SU-DHL-6 (cell line): ENCODE results near the gene SMIM32.

Experiments
- H2AFZ ChIP-seq: fragments of 200-600 bp; sonication (generic); 2 replicates; pipeline ENCODE4 v1.6.1; 2014; ENCODE audit warnings: low read depth, mild to moderate bottlenecking, moderate library complexity, mixed read lengths, antibody characterized with exemption, low read length; ENCODE audit not compliant: severe bottlenecking
- H3F3A ChIP-seq: fragments of 200-600 bp; shearing (Covaris generic); 2 replicates; pipeline ENCODE4 v1.6.0; 2016; ENCODE audit warnings: antibody characterized with exemption, mild to moderate bottlenecking; ENCODE audit not compliant: insufficient read depth
- H3K27ac ChIP-seq: fragments of 200-600 bp; sonication (generic); 2 replicates; pipeline ENCODE4 v1.5.1; 2016; ENCODE audit warnings: low read depth, mild to moderate bottlenecking, low read length, moderate library complexity, mixed read lengths
- H3K27me3 ChIP-seq: fragments of 200-600 bp; sonication (generic), shearing (Covaris generic); 2 replicates; pipeline ENCODE4 v1.6.0; 2014; ENCODE audit warnings: mild to moderate bottlenecking, low read length
- H3K36me3 ChIP-seq: fragments of 200-600 bp; sonication (generic); 2 replicates; pipeline ENCODE4 v1.6.1; 2014; ENCODE audit warnings: mild to moderate bottlenecking, low read length, mixed read lengths
- H3K4me2 ChIP-seq: fragments of 300-600, 200-600 bp; shearing (Covaris generic), sonication (generic); 2 replicates; pipeline ENCODE4 v1.6.0; 2014; ENCODE audit warnings: low read length, low read depth, mild to moderate bottlenecking; ENCODE audit not compliant: poor library complexity, severe bottlenecking
- H3K4me3 ChIP-seq: fragments of 200-600 bp; sonication (generic); 2 replicates; pipeline ENCODE4 v1.5.1; 2014; ENCODE audit warnings: antibody characterized with exemption, low read length, mild to moderate bottlenecking, mixed read lengths; ENCODE audit not compliant: insufficient read depth, poor library complexity, severe bottlenecking
- H3K79me2 ChIP-seq: fragments of 200-600 bp; sonication (generic); 2 replicates; pipeline ENCODE4 v1.6.1; 2014; ENCODE audit warnings: mild to moderate bottlenecking, low read length, moderate library complexity; ENCODE audit not compliant: insufficient read depth
- H3K9ac ChIP-seq: fragments of 200-600 bp; sonication (generic); 2 replicates; pipeline ENCODE4 v1.7.0; 2014; ENCODE audit warnings: mild to moderate bottlenecking, low read length
- H3K9me2 ChIP-seq: fragments of 200-600 bp; sonication (generic); replicated peaks from 2 replicates; pipeline ENCODE4 v1.6.1; 2014; ENCODE audit warnings: low read length; ENCODE audit not compliant: insufficient read depth
- H3K9me3 ChIP-seq: fragments of 200-600 bp; sonication (generic); 2 replicates; pipeline ENCODE4 v1.6.1; 2014; ENCODE audit warnings: low read length, mixed read lengths; ENCODE audit not compliant: insufficient read depth
- H4K20me1 ChIP-seq: fragments of 200-600 bp; sonication (generic); 2 replicates; pipeline ENCODE4 v1.6.1; 2014; ENCODE audit warnings: low read depth, mild to moderate bottlenecking, antibody characterized with exemption, low read length, moderate library complexity, mixed read lengths
- CTCF ChIP-seq: fragments of 200-600 bp; sonication (generic); IDR thresholded peaks from one replicate; pipeline ENCODE4 v1.5.1; 2017; ENCODE audit warnings: antibody characterized with exemption, mild to moderate bottlenecking, low read length, moderate library complexity; ENCODE audit not compliant: insufficient read depth, poor library complexity, severe bottlenecking
- EZH2phosphoT487 ChIP-seq: fragments of 200-600 bp; sonication (generic), shearing (Covaris generic); conservative IDR thresholded peaks from 2 replicates; pipeline ENCODE4 v1.6.1; 2018; ENCODE audit warnings: mild to moderate bottlenecking, antibody characterized with exemption, low read length, moderate library complexity, mixed read lengths

The SMIM32 gene

GRCh38 chr5:136232316-136232715 is 39.4 kb upstream of the SMIM32 start:
- Histone ChIP-seq H3K27me3 (no peaks in the 10 kb centered on the region), H3K36me3 (no peaks in the 10 kb centered on the region), H3K4me3 (no peak overlapping the region), H3K27ac (no peak overlapping the region), H3F3A (no peaks in the 10 kb centered on the region), H3K9me3 (no peaks in the 10 kb centered on the region), H4K20me1 (no peaks in the 10 kb centered on the region), H3K79me2 (no peaks in the 10 kb centered on the region), H2AFZ (no peak overlapping the region), H3K4me2 (no peak overlapping the region), H3K9me2 (no peaks in the 10 kb centered on the region), H3K9ac (no peak overlapping the region)
- no peak for TF ChIP-seq EZH2phosphoT487
- TF ChIP-seq CTCF = no peak

DNA sequence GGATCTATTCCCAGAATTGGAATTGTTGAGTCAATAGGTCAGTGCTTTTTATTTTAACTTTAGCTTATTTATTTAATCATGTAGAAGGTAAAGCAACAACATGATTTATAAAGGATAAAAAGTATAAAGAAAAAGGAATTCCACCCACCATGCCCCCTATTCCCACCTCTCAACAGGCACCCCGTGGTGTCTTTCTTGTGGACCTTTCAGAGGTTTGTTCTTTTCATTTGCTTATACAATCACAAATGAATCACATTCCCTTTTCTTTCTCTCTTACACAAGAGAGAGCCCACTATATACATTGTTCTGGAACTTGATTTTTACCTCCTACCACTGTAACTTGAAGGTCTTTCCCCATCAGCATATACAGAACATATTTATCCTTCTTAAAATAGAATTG is 37.2 kb upstream of the SMIM32 start:
- no peaks in the 10 kb centered on the region for H3K27me3 ChIP-seq
- no peaks in the 10 kb centered on the region for H3K79me2 ChIP-seq
- H3K4me3 ChIP-seq = no peak overlapping the region
- H3K9me2 ChIP-seq = no peaks in the 10 kb centered on the region
- H3K9me3 ChIP-seq = no peaks in the 10 kb centered on the region
- no peak overlapping the region for H2AFZ ChIP-seq
- no peak overlapping the region for H3K4me2 ChIP-seq
- TF ChIP-seq CTCF = no peak
- H3K36me3 ChIP-seq = no peaks in the 10 kb centered on the region
- H3K9ac ChIP-seq = no peak overlapping the region
- no peaks in the 10 kb centered on the region for H4K20me1 ChIP-seq
- no peaks in the 10 kb centered on the region for H3F3A ChIP-seq
- no peak overlapping the region for H3K27ac ChIP-seq

DNA sequence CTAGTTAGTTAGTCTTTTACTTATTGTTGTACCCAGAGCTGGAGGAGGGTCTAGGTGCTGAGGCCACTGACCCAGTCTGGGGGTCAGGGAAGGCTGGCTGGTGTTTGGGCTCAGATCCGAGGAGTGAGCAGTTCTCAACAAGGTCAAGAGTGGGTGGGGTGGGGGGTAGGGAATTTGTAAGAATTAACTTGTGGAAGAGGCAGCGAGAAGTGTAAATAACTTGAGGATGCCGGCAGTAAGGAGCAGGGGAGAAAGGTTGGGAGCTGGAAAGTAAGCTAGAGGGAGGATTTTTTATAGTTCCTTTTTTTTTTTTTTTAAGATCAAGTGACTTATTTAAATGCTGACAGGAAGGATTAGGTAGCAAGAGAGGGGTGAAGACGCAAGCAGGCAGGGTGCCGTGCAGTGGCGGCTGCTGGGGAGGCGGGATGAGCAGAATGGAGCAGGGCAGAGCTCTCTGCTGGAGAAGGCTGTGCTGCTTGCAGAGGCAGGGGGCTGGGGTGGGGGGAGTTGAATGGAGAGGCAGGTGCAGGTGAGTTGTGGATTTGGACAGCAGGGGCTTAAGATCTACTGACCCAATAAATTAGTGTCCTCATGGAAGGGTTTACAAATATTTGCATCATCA is 35.3 kb upstream of the SMIM32 start:
- TF ChIP-seq CTCF (no peak), EZH2phosphoT487 (no peak)
- Histone ChIP-seq H3K27ac (no peak overlapping the region), H2AFZ (no peak overlapping the region), H3K27me3 (no peaks in the 10 kb centered on the region), H3K36me3 (no peaks in the 10 kb centered on the region), H3F3A (no peaks in the 10 kb centered on the region), H3K79me2 (no peaks in the 10 kb centered on the region), H3K9me2 (no peaks in the 10 kb centered on the region), H3K9ac (no peak overlapping the region), H3K4me2 (no peak overlapping the region), H4K20me1 (no peaks in the 10 kb centered on the region), H3K4me3 (no peak overlapping the region), H3K9me3 (no peaks in the 10 kb centered on the region)

DNA sequence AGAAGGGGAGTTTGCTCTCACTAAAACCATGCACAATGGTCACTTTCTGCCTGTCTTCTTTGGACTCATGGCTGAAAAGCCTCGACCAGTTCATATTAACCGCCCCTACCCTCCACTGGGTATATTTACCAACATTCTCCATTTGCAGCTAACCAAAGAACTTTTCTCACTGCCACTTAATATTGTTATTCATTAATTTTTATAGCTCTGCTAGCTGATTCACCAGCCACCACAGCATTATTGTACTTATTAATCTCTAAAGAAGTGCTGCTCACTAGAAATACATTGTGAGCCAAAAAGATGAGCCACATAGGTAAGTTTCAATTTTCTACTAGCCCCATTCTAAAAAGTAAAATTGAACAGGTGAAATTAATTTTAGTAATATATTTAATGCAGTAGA is 33.4 kb upstream of the SMIM32 start:
- no peak overlapping the region for H3K9ac ChIP-seq
- no peaks in the 10 kb centered on the region for H3K36me3 ChIP-seq
- H4K20me1 ChIP-seq = no peaks in the 10 kb centered on the region
- no peak overlapping the region for H3K27ac ChIP-seq
- H3K79me2 ChIP-seq = no peaks in the 10 kb centered on the region
- H3K4me2 ChIP-seq = no peak overlapping the region
- H3K27me3 ChIP-seq = no peaks in the 10 kb centered on the region
- no peaks in the 10 kb centered on the region for H3K9me3 ChIP-seq
- no peak for TF ChIP-seq CTCF
- TF ChIP-seq EZH2phosphoT487 = no peak
- H3K9me2 ChIP-seq = no peaks in the 10 kb centered on the region
- no peak overlapping the region for H3K4me3 ChIP-seq
- no peaks in the 10 kb centered on the region for H3F3A ChIP-seq
- H2AFZ ChIP-seq = no peak overlapping the region
